Ascending aorta (tissue), 2 donors: Measurements from ENCODE around the gene ZNF784. TPM values are rescaled to one million over a fixed set of nuclear protein-coding genes. Genes with fewer than 3 reads are reported as not detected.

ENCODE experiments used
- DNase-seq, 2 donors: peaks; one replicate each; pipeline ENCODE4 v3.0.0-alpha.2; 2019; ENCODE audit warnings: low spot score in 2 of 2
- H3K27ac ChIP-seq, 2 donors: fragments of 200-600 bp; sonication (generic); one replicate each; pipeline ENCODE4 v1.5.1; 2016 to 2017; ENCODE audit warnings: mild to moderate bottlenecking in 1 of 2
- H3K27me3 ChIP-seq: fragments of 200-600 bp; sonication (generic); one replicate; pipeline ENCODE4 v1.5.1; 2017
- H3K36me3 ChIP-seq, 2 donors: fragments of 200-600 bp; sonication (generic); one replicate each; pipeline ENCODE4 v1.5.1; 2016
- H3K4me1 ChIP-seq, 2 donors: fragments of 200-600 bp; sonication (generic); one replicate each; pipeline ENCODE4 v1.5.1; 2016 to 2017; ENCODE audit warnings: mild to moderate bottlenecking in 1 of 2
- H3K4me3 ChIP-seq, 2 donors: fragments of 200-600 bp; sonication (generic); one replicate each; pipeline ENCODE4 v1.5.1; 2016 to 2017; ENCODE audit warnings: mild to moderate bottlenecking in 1 of 2
- H3K9me3 ChIP-seq, 2 donors: fragments of 200-600 bp; sonication (generic); one replicate each; pipeline ENCODE4 v1.5.1; 2016
- intact Hi-C: fragments of 100-400 bp; cut with DNase I; formaldehyde crosslinking; loops from one replicate; pipeline ENCODE4 v1.15.1; 2023
- total RNA-seq: library from RNA; depleted of rRNA; stranded (reverse); fragments of >200 nt; gene quantifications from one replicate; pipeline ENCODE4 v1.1.0, GENCODE V29; 2016
- TF ChIP-seq, protein P1 (sequence below), 3 experiments: fragments of 200-600 bp in 2 of 3; fragments of 450-650 bp in 1 of 3; sonication (generic) in 2 of 3; IDR thresholded peaks; one replicate each; pipeline ENCODE4 v1.5.1; 2016 to 2019; ENCODE audit warnings: antibody characterized with exemption in 3 of 3, mild to moderate bottlenecking in 1 of 3, moderate library complexity in 1 of 3

The ZNF784 gene
- total RNA-seq, 1 donor from 2014 or later: 14.7 TPM

DNA sequence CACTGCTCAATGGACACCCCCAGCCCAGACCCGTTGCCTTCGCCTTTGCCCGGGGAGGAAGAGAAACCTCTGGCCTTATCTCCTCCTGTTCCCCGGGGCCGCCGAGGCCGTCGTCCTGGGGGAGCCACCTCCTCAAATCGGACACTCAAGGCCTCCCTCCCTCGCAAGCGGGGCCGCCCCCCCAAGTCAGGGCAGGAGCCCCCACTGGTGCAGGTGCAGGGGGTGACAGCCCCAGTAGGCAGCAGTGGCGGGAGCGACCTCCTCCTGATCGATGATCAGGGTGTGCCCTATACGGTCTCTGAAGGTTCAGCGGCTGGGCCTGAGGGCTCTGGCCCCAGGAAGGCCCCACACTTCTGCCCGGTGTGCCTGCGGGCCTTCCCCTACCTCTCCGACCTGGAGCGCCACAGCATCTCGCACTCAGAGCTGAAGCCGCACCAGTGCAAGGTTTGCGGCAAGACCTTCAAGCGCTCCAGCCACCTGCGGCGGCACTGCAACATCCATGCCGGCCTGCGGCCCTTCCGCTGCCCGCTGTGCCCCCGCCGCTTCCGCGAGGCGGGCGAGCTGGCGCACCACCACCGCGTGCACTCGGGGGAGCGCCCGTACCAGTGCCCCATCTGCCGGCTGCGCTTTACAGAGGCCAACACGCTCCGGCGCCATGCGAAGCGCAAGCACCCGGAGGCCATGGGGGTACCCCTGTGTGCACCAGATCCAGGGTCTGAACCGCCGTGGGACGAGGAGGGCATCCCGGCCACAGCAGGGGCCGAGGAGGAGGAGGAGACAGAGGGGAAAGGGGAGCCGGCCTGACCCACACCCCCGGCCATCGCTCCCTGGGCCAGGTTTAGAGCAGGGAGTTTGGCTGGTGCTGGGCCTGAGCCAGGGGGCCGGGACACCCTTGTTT lies 22.0 kb downstream of the ZNF784 start:
- TF ChIP-seq, protein P1, sequence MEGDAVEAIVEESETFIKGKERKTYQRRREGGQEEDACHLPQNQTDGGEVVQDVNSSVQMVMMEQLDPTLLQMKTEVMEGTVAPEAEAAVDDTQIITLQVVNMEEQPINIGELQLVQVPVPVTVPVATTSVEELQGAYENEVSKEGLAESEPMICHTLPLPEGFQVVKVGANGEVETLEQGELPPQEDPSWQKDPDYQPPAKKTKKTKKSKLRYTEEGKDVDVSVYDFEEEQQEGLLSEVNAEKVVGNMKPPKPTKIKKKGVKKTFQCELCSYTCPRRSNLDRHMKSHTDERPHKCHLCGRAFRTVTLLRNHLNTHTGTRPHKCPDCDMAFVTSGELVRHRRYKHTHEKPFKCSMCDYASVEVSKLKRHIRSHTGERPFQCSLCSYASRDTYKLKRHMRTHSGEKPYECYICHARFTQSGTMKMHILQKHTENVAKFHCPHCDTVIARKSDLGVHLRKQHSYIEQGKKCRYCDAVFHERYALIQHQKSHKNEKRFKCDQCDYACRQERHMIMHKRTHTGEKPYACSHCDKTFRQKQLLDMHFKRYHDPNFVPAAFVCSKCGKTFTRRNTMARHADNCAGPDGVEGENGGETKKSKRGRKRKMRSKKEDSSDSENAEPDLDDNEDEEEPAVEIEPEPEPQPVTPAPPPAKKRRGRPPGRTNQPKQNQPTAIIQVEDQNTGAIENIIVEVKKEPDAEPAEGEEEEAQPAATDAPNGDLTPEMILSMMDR (IDR thresholded peaks at IDR 0.05): no peak
- H3K27ac ChIP-seq: peak overlapping the region in 1 of 2 donors; percentile 99
- intact Hi-C loops: loop anchor here (10.0 kb wide), 1 partner anchor 318 kb away; the partner anchor contains the start of genes BRSK1 and HSPBP1
- H3K4me3 ChIP-seq: no peak overlapping the region
- H3K27me3 ChIP-seq: no peaks in the 10 kb centered on the region
- peaks cover 2 to 3% of the 10 kb centered on the region in 2 donors for H3K36me3 ChIP-seq
- no peaks in the 10 kb centered on the region for H3K9me3 ChIP-seq
- H3K4me1 ChIP-seq: peaks cover 3 to 13% of the 10 kb centered on the region in 2 donors
- DNase-seq: no peak

- TF ChIP-seq, protein P1 (IDR thresholded peaks at IDR 0.05): no peak
- no peaks in the 10 kb centered on the region for H3K27me3 ChIP-seq
- peaks cover 3 to 11% of the 10 kb centered on the region in 2 donors for H3K36me3 ChIP-seq
- peak overlapping the region; percentile 99 to 100 for H3K27ac ChIP-seq
- peaks cover 3 to 6% of the 10 kb centered on the region in 2 donors for H3K4me1 ChIP-seq
- H3K4me3 ChIP-seq: peak overlapping the region; percentile 82 to 89
- no peaks in the 10 kb centered on the region for H3K9me3 ChIP-seq
- DNase-seq: no peak
- intact Hi-C loops: loop anchor here (10.0 kb wide), 1 partner anchor 316 kb away; the partner anchor contains the start of genes BRSK1 and HSPBP1
These were observed 23.3 kb downstream of the ZNF784 start for GRCh38 chr19:55601084-55601483.

DNA sequence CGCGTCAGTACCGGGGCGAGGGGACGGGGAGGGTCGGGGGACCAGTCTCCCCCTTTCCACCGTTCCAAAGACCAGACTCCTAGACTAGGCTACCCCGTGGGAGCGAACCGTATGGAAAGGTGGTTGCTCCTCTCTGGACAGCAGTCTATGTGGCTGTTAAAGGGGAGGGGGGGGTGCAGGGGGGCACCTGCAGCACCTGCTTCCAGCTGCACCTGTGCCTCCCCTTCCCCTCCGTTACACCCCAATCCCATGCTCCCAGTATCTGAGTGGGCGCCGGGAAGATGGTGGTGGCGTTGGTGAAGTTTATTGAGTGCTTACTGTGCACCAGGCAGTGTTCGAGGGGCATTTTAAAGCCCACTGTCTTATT lies 23.7 kb downstream of the ZNF784 start:
- intact Hi-C loops: loop anchor here (10.0 kb wide), 1 partner anchor 316 kb away; the partner anchor contains the start of genes BRSK1 and HSPBP1
- Histone ChIP-seq H3K36me3 (peaks cover 3 to 14% of the 10 kb centered on the region in 2 donors), H3K27me3 (no peaks in the 10 kb centered on the region), H3K4me3 (peak overlapping the region; percentile 82 to 89), H3K4me1 (peaks cover 3 to 6% of the 10 kb centered on the region in 2 donors), H3K9me3 (no peaks in the 10 kb centered on the region), H3K27ac (peak overlapping the region; percentile 99 to 100)
- no peak for DNase-seq
- TF ChIP-seq, protein P1 (IDR thresholded peaks at IDR 0.05): no peak

DNA sequence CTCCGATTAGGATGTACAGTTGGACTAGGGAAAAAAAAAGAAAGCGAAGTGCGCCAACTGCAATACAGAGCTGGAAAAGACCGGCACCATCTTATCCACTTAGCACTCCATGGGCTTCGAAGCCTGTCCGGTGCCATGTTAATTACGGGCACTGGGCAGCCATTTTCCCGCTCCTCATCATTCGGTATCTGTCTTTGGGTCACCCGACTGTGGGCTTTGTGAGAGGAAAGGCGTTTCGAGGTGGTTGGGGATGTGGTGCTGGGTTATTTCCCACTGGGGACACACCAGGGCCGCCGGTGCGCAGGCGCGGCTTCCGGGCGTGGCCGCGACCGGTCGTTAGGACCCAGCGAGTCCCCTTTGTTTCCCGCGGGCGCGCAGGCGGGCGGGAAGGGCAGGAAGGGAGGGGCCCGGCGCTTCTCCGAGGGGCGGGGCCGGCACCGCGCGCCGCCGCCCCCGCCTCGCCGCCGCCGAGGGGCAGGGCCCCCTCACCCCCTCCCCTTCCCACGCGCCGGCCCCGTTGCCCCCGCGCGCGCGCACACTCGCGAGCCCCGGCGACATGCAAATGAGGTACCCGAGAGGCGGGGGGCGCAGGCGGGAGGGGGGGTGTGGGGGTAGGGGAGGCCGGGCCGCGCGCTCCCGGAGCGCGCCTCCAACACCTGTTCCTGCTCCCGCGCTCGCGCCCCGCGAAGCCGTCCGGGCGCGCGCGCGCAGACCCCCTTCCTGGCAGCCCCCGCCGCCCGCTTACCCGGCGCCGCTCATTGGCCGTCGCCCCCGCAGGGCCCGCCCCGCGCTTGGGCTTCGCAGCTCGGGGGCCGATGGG lies 24.3 kb downstream of the ZNF784 start, which contains the start of gene ZNF524:
Gene ZNF524, plus strand, starts transcription at position 447 of the 820 bp plus-strand sequence. CDS start 1,825 bp downstream, outside the sequence.
- TF ChIP-seq, protein P1 (IDR thresholded peaks at IDR 0.05): no peak
- peak; percentile 62 to 92 for DNase-seq
- intact Hi-C loops: loop anchor here (1.0 to 10.0 kb wide), 10 partner anchors 19 to 483 kb away; partner anchors contain the start of genes BRSK1, HSPBP1, ISOC2 and KMT5C
- Histone ChIP-seq H3K4me1 (peaks cover 3 to 6% of the 10 kb centered on the region in 2 donors), H3K4me3 (peak within 1 kb of the TSS; percentile 82 to 89), H3K36me3 (peaks cover 8 to 20% of the 10 kb centered on the region in 2 donors), H3K27ac (peak within 1 kb of the TSS; percentile 99 to 100), H3K9me3 (no peaks in the 10 kb centered on the region), H3K27me3 (no peaks in the 10 kb centered on the region)

DNA sequence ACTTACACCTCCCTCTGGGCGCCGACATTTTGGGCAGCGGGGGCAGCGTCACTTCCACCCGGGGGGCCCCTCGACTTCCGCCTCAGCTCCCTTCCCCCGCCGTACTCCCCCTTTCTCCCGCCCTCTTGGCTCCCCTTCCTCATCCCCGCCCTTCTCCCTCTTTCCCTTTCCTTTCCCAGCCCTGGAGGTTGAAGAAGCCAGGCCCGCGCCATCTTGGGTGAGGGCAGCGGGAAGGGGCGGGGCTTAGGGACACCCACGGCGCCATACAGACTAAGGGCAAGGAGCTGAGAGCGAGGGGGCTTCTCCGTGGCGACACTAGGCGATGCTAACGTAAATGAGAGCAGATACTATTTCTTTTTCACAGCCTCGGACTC lies 24.9 kb downstream of the ZNF784 start, which contains the start of gene FIZ1:
Gene FIZ1, minus strand, starts transcription at position 50 of the 374 bp plus-strand sequence. CDS start 1,652 bp downstream, outside the sequence.
- DNase-seq: peak; percentile 97 to 99
- TF ChIP-seq, protein P1 (IDR thresholded peaks at IDR 0.05): no peak
- intact Hi-C loops: loop anchor here (1.0 to 2.0 kb wide), 9 partner anchors 19 to 483 kb away; partner anchors contain the start of genes ISOC2, KMT5C, PPP1R12C and ZNF579

More for the DNA sequence above, 24.9 kb downstream of the ZNF784 start, which contains the start of gene FIZ1:
- Histone ChIP-seq H3K4me1 (peaks cover 2 to 3% of the 10 kb centered on the region in 2 donors), H3K36me3 (peaks cover 8 to 25% of the 10 kb centered on the region in 2 donors), H3K9me3 (no peaks in the 10 kb centered on the region), H3K27me3 (no peaks in the 10 kb centered on the region), H3K4me3 (peak within 1 kb of the TSS; percentile 82 to 89), H3K27ac (peak within 1 kb of the TSS; percentile 99 to 100)
